Measurements from ENCODE around the gene TGFB1I1.

Gene TGFB1I1

DNA sequence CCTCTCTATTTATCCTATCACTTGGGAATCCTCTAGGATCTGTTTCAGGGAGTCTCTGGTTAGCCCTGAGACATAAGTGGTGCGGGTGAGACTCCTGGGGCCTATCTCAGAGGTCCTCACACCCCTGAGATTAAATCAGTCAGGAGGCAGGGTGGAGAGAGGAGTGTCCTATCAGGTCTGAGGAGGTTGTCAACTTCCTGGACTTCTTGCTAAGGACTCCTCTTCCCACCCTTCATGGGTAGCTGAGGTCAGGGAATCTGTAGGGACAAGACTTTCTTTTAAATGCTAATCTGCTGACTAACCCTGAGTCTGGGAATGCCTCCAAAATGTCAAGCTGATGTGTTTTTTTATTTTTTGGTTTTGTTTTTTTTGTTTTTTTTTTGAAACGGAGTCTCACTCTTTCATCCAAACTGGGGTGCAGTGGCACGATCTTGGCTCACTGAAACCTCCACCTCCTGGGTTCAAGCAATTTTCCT is 19.3 kb upstream of the TGFB1I1 start:
- no peak for DNase-seq (ENCODE audit: low read depth in 3 of 3)

DNA sequence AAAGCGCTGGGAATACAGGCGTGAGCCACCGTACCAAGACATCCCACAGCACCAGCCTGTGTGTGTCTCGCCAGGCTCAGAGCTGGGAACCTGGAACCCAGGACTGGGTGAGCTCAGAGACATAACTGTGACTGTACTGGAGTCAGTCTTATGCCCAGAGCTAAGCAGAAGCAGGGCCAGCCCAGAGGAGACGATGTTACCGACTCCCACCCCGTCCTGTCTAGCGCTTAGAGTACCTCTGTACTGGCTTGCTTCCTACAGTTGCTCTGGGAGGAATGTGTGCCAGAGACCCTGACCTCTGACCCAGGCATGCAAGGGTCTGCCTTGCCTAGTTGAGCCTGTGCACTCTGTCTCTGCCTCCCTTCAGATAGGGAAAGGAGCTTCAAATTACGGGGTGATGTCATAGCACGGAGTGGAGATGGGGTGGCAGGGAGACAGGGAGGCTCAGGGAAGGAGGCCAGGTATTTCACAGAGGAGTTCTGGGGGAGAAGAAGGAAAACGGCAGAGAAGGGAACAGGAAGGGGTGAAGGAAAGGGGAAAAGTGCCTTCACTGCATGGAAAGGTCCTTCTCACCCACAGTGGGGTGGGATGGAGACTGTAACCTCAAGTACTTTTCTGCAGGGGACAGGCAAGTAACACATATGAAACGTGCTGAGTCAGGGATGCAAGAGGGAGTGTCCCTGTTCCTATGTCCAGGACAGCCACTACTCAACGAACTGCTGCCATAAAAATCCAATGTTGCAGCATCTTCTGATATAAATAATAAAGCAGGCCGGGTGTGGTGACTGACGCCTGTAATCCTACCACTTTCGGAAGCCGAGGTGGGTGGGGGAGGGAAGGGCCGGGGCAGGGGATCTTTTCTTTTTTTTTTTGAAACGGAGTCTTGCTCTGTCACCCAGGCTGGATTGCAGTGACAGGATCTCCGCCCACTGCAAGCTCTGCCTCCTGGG is 18.4 kb upstream of the TGFB1I1 start:
- no peak for DNase-seq (ENCODE audit: low read depth in 3 of 3)

DNA sequence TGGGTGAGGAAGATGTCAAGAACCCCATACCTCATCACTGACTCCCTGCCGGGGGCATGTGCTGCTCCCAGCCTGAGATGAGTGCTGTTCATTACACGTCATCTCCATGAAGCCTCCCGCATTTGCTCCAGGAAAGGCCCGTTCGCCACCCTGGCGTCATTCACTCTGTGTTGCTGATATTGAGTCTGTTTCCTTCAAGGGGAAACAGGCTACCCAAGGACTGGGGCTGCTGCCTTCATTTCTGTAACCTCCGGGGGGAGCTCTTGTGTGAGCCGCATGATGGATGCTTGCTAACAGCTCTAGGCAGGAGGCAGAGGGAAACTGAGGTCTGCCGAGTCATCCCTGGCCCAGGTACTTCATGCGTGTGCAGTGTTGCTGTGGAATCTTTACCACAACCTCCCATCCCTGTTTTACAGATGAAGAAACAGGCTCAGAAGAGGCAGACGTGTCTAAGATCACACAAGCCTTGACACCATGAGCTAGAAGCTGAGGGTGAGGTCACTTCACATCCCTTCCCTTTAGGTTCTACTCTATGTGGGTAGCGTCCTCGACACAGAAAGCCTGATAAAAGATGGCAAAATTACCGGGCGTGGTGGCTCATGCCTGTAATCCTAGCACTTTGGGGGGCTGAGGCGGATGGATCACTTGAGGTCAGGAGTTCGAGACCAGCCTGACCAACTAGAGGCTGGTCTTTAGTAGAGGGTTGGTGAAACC is 16.2 kb upstream of the TGFB1I1 start:
- DNase-seq (ENCODE audit: low read depth in 3 of 3) = no peak

DNA sequence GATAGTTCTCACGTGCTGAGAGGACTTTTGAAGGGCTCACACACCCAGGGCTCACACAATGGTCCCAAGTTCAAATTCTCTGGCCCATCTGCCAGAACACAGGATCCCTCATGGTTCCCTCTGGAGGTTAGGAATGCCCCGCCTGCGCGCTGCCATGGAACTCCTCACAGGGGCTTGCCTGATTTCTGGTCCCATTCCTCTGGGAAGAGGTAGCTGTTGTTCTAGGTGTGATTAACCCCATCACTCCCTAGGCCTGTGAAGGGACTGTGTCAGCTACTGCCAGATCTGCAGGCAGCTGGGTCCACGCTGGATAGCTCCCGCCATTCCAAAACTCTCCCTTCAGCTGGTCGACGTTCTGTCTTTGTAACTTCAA is 15.0 kb upstream of the TGFB1I1 start:
- DNase-seq (ENCODE audit: low read depth in 3 of 3) = no peak

DNA sequence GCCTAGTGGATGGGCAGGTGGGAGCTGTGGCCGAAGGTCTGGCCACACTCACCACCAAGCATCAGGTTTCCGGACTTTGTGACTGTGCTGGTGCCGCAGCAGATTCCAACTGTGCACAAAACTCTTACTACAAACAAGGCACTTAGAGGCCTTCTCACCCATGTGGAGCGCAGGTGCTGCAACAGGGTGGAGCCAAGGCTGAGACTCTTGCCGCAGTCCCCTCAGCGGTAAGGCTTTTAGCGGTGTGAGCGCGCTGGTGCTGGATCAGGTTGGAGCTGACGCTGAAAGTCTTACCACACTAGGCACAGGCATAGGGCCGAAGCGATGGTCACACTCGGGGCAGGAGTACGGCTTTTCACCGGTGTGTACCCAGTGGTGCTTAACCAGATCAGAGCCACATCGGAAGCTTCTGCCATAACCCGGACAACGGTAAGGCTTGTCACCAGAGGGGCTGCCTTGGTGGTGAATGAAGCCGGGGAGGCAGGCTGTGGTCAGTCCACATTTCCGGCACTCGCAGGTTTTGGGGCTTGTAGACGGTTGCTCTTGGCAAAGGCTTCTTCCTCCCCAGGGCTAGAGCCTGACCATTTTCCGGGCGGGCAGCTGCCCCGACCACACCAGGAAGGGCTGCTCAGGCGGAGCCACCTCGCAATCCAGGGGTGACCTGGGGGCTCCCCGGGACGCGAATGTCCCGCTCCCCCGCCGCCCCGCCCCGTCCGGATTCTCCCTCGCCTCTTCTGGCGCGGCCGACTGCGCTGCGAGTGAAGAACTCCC is 13.7 kb upstream of the TGFB1I1 start:
- peak in 1 of 3 donors; percentile 33 for DNase-seq (ENCODE audit: low read depth in 3 of 3)

DNA sequence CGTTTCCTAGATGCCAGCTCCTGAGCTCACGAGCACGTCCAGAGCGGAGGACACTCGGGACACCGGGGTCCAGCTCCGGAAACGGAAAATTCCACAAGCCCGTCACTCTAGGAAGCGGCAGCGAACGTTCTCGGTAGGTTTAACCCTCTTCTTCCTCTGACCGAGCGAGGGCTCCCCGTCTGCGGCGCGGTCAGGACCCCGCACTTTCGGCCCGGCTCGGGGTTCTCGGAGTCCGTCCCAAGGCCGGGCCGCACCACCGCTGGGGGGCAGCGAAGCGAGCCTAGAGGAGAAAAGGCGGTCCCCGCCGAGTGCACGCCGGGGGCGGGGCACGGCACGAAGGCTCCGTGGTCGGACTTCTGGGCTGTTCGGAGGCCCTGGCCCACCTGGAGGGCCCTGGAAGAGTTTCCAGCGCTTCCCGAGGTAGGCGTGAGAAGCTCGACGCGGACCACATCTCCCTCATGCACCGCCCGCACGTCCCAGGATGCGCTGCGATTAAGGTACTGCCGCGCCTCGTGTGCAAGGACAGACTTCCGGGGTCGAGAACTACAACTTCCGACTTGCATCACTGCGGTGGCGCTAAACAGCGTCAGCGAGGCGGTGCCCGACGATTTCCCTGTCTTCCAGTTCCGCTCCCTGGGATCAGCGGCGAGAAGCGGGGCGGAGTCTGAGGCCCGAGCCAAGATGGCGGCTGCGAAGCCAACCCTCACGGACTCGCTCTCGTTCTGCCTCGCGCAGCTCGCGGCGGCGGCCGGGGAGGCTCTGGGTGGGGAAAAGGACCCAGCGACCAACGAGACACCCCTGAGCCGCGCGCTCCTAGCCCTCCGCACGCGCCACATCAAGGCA is 12.9 kb upstream of the TGFB1I1 start, which contains the start of gene ARMC5:
ARMC5 (plus strand) TSS at position 658 of the 843 bp plus-strand sequence; CDS start at position 682, 24 bp downstream.
- peak; percentile 84 to 96 (median 92) for DNase-seq (ENCODE audit: low read depth in 3 of 3)

DNA sequence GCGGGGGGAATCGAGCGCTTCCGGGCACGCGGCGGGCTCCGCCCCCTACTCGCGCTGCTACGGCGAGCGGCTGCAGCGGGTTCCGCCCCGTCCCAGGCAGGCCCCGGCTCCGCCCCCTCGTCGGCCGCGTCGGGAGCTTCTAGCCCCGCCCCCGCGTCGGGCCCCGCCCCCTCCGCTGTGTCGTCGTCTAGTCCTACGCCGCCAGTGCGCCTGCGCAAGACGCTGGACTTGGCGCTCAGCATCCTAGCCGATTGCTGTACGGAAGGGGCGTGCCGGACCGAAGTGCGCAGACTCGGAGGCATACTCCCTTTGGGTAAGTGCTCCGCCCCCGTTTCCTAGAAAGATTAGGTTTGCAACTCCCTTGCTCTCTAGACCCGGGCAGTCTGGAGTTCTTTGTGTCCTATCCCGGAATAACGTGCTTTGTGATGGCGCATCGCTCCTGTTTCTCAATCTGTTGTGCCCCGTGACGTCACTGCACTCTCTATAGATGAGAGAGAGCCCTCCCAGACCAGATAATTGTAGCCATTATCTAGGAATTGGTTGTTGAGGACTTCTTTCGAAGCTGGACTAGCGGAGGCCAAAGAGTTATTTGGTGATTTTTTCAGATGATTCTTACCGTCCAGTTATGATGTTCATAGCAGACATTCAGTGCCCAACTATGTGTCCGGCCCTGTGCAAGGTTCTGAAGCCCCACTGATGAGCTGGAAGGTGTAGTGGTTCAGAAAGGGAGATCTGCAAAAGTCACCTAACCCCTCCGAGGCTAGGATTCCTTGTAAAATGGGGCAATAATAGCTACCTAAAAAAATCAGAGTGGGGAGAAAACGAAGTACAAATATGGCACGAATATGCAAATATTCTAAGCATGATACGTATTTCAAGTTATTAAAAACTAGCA is 12.0 kb upstream of the TGFB1I1 start:
- peak; percentile 100 for DNase-seq (ENCODE audit: low read depth in 3 of 3)

DNA sequence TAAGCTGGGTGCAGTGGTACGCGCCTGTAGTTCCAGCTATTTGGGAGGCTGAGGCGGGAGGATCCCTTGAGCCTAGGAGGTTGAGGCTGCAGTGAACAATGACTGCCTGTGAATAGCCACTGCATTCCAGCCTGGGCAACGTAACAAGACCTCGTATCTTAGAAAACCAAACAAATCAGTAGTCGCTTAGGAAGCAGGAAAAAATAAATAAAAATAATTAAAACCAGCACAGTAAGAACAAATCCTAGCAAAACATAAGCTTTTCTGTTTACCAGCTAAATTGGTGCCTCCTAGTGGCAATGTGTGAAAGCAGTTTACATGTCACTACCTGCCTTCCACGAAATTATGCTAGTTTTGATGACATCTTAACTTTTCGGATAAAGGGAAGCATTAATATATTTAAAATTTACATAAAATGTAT is 11.4 kb upstream of the TGFB1I1 start:
- no peak for DNase-seq (ENCODE audit: low read depth in 3 of 3)

DNA sequence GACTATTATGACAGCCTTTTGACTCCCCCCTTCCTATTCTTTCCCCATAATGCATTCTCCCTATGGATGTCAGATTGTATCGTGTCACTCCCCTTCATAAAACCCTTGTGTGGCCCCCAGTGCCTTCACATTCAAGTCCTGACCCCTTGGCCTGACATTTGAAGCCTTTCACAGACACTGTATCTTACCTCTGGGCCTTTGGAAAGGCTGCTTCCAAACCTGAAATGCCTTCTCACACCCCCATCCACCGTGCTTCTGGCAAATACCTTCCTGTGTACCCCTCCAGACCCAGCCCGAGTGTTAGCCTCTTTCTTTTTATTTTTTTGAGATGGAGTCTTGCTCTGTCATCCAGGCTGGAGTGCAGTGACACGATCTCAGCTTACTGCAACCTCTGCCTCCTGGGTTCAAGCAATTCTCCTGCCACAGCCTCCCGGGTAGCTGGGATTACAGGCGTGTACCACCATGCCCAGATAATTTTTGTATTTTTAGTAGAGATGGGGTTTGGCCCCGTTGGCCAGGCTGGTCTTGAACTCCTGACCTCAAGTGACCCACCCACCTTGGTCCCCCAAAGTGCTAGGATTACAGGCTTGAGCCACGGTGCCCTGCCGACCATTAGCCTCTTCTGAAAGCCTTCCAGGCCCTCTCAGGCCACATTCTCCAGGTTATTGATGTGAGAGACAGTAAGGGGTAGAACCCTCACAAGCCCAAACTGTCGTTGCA is 10.6 kb upstream of the TGFB1I1 start:
- no peak for DNase-seq (ENCODE audit: low read depth in 3 of 3)

DNA sequence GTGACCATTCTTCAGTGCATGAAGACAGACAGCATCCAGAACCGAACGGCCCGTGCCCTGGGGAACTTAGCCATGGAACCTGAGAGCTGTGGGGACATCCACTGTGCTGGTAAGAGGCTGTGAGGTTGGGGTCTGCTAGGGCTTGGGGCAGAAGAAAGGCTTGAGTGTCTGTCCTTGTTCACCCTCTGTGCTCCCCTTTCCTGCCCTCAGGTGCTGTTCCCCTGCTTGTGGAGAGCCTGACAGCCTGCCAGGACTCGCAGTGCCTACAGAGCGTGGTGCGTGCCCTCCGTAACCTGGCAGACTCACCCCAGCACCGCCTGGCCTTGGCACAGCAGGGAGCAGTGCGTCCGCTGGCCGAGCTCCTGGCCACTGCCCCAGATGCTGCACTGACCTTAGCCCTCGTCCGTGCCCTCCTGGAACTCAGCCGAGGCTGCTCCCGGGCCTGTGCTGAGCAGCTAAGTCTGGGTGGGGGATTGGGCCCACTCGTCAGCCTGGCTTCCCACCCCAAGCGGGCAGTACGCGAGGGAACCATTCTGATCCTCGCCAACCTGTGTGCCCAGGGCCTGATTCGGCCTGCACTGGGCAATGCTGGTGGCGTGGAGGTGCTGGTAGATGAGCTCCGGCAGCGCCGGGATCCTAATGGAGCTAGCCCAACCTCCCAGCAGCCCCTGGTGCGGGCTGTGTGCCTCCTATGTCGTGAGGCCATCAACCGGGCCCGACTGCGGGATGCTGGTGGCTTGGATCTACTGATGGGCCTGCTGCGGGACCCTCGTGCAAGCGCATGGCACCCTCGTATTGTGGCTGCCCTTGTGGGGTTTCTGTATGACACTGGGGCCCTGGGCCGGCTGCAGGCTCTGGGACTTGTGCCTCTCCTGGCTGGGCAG is 9.8 kb upstream of the TGFB1I1 start:
- no peak for DNase-seq (ENCODE audit: low read depth in 3 of 3)

DNA sequence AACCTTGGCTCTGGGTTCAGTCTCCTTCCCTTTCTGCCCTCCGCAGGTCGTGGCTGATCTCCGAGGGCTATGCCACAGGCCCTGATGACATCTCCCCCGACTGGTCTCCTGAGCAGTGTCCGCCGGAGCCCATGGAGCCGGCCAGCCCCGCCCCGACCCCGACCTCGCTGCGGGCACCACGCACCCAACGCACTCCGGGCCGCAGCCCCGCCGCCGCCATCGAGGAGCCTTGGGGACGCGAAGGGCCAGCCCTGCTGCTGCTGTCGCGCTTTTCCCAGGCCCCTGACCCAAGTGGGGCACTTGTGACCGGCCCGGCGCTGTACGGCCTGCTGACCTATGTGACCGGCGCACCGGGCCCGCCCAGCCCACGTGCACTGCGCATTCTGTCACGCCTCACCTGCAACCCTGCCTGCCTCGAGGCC is 7.6 kb upstream of the TGFB1I1 start:
- DNase-seq (ENCODE audit: low read depth in 3 of 3) = no peak

DNA sequence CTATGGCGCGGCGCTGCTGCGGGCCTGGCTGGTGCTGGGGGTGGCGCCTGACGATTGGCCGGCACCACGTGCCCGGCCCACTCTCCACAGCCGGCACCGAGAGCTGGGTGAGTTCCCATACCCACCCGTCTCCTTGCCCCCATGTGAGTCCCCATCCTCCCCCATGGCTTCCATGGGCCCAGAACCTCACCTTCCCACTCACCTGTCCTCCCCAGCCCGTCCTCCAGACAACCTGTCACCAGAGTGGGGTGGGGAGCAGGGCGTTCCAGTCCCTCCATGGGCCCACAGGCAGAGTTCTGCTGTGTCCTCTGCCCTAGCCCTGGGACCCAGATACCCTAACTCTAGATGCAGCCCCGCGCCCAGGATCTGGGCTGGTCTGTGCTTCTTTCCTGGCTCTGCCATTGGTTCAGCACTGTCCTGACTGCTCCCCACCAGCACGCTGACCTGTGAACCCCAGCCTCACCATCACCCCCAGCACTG is 7.1 kb upstream of the TGFB1I1 start:
- no peak for DNase-seq (ENCODE audit: low read depth in 3 of 3)

DNA sequence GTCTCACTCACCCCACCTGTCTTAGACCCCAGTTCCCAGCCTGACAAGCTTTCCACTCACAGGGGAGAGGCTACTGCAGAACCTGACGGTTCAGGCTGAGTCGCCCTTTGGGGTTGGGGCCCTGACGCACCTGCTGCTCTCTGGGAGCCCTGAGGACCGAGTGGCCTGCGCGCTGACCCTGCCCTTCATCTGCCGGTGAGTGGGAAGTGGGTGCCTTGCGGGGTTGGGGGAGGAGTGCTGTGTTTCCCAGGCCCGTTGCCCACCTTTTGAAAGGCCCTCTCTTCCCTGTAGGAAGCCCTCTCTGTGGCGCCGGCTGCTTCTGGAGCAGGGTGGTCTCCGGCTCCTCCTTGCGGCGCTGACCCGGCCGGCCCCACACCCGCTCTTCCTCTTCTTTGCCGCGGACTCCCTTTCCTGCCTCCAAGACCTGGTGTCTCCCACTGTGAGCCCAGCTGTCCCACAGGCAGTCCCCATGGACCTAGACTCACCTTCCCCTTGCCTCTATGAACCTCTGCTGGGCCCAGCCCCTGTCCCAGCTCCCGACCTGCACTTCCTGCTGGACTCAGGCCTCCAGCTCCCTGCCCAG is 6.1 kb upstream of the TGFB1I1 start:
- DNase-seq (ENCODE audit: low read depth in 3 of 3) = no peak

DNA sequence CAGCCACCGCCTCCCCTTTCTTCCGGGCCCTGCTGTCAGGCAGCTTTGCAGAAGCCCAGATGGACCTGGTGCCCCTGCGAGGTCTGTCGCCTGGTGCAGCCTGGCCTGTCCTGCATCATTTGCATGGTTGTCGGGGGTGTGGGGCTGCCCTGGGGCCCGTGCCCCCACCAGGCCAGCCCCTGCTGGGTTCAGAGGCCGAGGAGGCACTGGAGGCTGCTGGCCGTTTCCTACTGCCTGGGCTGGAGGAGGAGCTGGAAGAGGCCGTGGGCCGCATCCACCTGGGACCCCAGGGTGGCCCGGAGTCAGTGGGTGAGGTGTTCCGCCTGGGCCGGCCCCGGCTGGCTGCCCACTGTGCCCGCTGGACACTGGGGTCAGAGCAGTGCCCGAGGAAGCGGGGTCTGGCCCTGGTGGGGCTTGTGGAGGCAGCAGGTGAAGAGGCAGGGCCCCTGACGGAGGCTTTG is 5.5 kb upstream of the TGFB1I1 start:
- DNase-seq (ENCODE audit: low read depth in 3 of 3) = no peak

DNA sequence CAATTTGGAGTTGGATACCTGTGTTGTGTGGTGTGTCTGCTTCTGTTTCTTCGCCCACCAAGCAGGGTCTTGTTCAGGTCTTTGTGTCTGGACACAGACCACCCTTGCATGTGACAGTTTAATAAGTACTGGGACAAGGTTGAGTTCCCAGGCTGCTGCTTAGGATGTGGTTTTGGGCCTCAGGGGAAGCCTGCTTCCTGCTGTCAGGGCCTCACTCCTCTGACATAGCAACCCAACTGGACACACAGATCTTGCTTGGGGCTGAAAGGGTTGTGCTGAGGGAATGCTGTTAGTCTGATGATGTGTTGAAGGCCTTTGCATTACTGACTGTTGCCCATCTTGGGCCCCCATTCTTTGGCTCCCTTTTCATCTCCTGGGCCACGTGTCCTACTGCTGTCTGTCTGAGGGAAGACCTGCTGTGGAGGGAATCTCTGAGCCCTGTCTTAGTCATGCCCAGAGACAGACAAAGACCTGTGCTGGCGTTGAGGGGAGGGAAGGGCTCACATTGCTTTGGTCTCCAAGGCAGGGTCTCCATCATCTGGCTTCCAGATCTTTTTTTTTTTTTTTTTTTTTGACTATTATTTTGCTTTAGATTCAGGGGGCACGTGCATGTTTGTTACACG is 4.7 kb upstream of the TGFB1I1 start:
- DNase-seq (ENCODE audit: low read depth in 3 of 3) = no peak

DNA sequence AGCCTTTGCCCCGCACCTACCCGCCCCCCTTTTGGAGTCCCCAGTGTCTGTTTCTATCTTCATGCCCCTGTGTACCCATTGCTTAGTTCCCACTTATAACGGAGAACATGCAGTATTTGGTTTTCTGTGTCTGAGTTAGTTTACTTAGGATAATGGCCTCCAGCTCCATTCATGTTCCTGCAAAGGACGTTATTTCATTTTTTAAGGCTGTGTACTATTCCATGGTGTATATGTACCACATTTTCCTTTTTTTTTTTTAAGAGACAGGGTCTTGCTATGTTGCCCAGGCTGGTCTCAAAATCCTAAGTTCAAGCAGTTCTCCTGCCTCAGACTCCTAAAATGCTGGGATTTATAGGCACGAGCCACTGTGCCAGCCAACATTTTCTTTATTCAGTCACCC is 4.1 kb upstream of the TGFB1I1 start:
- DNase-seq (ENCODE audit: low read depth in 3 of 3) = no peak

DNA sequence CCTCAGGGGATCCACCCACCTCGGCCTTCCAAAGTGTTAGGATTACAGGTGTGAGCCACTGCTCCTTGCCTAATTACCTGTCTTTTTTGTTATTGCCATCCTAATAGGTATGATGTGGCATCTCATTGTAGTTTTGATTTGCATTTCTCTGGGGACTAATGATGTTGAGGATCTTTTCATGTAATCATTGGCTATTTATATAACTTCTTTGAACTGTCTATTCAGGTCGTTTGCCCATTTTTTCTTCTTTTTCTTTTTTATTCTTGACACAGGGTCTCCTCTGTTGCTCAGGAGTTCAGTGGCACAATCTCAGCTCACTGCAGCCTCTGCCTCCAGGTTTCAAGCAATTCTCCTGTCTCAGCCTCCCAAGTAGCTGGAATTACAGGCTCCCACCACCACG is 1.3 kb upstream of the TGFB1I1 start:
- DNase-seq (ENCODE audit: low read depth in 3 of 3) = no peak

Data from stimulated activated CD4-positive, alpha-beta T cell treated with anti-CD3 and anti-CD28 coated beads, TNF-alpha, amount 100 ng/mL, for 48 hours (primary cell).